GM19238 (cell line): ENCODE results near the gene KHDC1.
"Not testable (repeated sequence)": the region's sequence is repeated elsewhere in the genome, so short reads cannot be mapped to it uniquely, and the experiment has no call there.

ENCODE experiments used
- DNase-seq: peaks from one replicate; pipeline ENCODE4 v3.0.0; 2011; ENCODE audit warnings: low spot score; ENCODE audit not compliant: insufficient read length

Gene KHDC1

GRCh38 chr6:73250016-73250415 lies 13.0 kb downstream of the KHDC1 start:
- no peak for DNase-seq

DNA sequence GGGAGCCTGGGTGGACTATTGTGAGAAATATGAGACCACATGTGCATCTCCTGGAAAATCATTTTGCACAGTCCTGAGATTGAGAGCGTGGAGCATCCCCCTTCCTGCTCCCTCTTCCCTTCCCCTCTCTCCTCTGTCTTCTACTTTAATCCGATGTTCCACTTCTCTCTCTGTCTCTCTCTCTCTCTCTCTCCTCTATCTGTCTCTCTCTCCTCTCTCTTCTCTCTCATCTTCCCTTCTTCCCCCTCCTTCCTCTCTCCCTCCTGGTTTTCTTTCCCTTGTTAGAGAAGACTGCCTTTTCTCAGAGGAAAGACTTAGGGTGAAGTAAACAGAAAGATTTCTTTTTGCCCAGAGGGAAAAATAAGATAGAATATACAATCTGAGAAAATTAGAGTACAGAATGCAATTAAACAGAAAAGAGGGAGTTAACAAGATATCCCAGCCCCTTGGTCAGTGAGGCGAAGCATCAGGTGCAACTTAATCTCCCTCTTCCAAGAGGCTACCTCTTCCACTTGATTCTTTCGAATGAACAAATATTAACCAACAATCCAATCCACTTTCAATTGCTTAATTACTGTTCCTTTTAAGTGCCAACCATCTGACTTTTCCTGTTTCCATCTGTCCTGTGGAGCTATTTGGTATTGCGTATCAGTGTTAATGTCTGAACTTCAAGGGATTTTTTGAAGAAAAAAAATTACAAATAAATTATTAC lies 14.6 kb downstream of the KHDC1 start:
- no peak for DNase-seq

- no peak for DNase-seq
Measured at GRCh38 chr6:73242001-73242400, 21.0 kb downstream of the KHDC1 start.

DNA sequence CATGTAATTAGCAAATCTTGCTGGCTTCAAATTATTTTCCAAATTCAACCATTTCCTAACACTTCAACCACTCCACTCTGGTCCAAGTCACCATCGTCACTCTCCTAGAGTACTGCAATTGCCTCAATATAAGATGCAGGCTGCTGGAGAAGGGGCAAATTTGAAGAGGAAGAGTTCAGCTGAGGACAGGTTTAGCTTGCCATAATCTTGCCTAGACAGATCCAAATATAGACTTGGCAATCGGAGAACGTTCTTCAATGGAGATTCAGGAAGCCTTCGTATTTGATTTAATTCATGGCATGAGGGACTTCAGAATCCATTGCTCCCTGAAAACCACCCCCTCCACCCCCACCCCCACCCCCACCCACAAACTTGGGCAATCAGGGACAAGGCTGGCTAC lies 22.3 kb downstream of the KHDC1 start:
- DNase-seq: no peak

GRCh38 chr6:73236144-73236750 lies 26.7 kb downstream of the KHDC1 start:
- no peak for DNase-seq

GRCh38 chr6:73234733-73235132 lies 28.3 kb downstream of the KHDC1 start:
- DNase-seq: no peak

DNA sequence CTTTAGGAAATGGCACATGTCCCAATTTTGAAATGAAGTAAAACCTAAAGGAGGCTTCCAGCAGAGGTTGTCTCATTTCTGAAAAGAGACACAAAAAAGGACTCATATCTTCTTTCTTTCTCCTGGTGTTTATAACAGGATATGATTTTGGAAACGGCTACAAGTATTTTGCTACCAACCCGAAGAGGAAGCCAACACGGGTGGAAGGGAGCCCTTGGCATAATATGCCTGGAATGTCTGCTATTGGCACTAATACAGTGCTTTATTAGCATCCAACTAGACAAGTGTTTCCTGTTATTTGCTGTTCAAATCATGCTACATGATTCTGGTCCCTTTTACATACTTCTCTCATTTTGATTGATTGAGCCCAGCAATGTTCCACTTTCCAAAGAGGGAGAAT lies 29.0 kb downstream of the KHDC1 start:
- DNase-seq: not testable (repeated sequence)

DNA sequence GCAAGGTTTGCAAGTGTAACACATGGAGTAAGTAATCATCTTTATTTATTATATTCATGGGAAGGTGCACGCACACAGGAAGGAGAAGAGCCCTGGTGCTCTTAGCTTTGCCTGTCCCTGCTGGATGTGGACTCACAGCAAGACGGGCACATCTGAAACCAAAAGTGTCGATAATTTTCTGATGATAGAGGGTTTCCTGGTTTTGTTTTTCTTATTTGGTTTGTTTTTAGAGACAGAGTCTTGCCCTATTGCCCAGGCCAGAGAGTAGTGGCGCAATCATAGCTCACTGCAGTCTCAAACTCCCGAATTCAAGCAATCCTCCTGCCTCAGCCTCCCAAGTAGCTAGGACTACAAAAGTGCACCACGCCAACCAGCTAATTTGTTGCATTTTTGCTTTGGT lies 29.9 kb downstream of the KHDC1 start:
- no peak for DNase-seq

GRCh38 chr6:73231986-73232391 lies 31.0 kb downstream of the KHDC1 start:
- DNase-seq: no peak

DNA sequence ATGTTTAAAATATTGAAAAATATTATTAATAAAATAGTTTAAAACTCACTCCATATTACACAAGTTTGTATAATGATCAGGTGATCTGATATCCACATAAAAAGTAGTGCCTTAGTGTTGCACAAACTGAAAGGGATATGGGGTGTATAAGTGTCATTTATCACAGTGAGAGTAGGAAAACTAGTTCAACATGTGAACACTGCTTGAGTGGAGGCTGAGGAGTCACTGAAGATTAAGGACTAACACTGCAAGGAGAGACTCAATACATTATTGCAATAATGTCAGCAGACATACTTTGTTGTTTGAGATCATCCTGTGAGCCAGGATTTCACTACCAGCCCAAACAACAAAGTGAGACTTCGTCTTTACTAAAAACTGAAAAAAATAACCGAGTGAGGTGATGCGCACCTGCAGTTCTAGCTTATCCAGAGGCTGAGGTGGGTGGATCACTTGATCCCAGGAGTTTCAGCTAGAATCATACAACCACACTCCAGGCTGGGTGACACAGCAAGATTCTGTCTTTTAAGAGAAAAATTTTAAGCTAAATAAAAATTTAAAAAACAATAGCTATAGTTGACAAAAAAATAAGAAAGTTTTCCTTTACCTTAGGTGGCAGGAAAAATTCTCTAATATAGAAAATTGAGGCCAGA lies 35.3 kb downstream of the KHDC1 start:
- no peak for DNase-seq

DNA sequence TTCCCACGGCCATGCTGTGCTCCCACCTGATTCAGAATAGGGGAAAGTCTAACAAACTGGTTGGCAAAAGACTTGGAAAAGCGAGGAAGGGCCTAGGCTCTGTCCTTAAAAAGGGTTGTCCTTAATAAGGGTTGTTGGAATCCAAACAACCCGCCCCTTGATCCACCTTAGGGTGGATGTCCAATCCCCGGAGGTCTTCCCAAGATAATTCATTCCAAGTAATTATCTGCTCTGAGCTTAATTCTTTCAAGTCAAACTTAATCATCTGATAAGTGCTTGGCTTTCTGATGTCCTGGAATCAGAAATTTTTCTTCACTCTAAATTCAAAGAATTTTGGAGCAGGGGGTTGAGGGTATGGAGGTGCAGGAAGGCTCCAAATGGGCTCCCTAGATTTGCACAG lies 37.6 kb downstream of the KHDC1 start, which contains the start of gene KHDC1L:
Gene KHDC1L, minus strand, starts transcription at position 101 of the 400 bp plus-strand sequence. Its CDS starts 88 bp downstream, at position 13.
- no peak for DNase-seq

DNA sequence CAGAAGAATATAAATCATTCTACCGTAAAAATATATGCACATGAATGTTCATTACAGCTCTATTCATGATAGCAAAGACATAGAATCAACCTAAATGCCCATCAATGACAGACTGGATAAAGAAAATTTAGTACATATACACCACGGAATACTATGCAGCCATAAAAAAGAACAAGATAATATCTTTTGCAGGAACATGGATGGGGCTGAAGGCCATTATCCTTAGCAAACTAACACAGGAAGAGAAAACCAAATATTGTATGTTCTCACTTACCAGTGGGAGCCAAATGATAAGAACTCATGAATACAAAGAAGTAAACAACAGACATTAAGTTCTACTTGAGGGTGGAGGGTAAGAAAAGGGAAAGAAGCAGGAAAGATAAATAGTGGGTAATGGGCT lies 46.1 kb downstream of the KHDC1 start:
- DNase-seq: no peak

DNA sequence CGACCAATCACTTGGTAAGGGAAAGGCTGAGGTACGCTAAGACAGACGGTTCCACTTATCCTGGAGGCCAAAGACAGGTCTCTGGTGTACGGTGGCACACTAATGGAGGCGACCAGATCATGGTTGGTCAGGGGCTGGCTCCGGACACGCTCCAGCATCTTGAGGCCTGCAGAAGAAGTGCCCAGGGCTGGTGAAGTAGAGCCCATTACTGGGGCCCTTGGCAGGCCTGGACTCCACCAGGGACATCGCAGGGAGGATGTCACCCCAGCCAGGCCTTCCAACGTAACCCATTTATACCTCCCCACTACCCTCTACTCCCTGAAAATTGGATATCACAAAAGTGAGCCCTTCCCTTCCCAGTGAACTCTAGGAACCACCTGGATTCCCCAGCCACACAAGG lies 53.9 kb downstream of the KHDC1 start:
- no peak for DNase-seq

- DNase-seq: no peak
Measured at GRCh38 chr6:73207221-73207837, 55.7 kb downstream of the KHDC1 start.

DNA sequence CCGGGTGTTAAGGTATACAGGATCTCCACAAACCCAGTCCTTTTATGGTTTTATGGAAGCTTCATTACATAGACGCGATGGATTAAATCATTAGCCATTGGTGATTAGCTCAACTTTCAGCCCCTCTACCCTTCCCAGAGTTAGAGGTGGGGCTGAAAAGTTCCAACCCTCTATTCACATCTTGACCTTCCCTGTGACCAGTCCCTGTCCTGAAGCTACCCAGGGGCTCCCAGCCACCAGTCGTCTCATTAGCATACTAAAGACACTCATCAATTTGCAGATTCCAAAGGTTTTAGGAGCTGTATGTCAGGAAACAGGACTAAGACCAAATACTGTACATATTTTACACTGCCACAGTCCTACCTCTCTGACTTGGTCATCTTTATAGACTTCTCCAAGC lies 58.7 kb downstream of the KHDC1 start:
- DNase-seq: no peak

DNA sequence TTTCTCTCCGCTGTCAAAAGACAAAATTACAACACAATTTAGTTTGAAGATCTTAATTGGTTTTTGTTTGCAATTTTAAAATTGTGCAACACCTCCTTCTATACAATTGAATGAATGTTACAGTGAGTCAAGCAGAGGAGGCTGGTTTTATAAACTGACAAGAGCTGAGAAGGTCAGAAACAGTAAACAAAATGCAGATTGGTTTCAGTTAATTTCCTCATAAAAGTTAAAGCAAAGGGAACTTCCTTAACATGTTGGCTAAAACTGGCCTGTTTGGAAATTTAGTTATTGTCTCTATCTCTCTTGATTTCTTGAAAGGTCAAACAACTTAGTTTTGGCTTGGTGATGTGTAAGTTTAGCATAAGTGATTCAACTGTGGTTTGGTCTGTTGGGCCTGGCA lies 59.9 kb downstream of the KHDC1 start:
- DNase-seq: no peak

DNA sequence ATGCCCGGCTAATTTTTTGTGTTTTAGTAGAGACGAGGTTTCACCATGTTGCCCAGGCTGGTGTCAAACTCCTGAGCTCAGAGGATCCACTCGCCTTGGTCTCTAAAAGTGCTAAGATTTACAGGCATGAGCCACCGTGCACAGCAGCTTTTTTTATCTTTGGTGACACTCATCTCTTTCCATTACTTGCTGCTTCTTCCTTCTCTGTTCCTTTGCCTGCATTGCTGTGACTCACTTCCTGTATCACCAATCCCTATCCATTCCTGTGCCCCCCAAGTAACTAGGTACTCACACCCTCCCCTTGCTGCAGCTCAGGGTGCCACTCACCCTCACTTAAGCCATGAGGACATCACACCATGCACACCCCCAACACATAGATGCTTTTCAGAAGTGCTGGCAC lies 62.3 kb downstream of the KHDC1 start:
- no peak for DNase-seq

- DNase-seq: no peak
Measured at GRCh38 chr6:73200247-73200646, 62.7 kb downstream of the KHDC1 start.

- DNase-seq: no peak
Measured at GRCh38 chr6:73194744-73195143, 68.3 kb downstream of the KHDC1 start.

- DNase-seq: not testable (repeated sequence)
Measured at GRCh38 chr6:73193302-73193701, 69.7 kb downstream of the KHDC1 start.
